ENCODE results near the gene CRABP2.

DNA sequence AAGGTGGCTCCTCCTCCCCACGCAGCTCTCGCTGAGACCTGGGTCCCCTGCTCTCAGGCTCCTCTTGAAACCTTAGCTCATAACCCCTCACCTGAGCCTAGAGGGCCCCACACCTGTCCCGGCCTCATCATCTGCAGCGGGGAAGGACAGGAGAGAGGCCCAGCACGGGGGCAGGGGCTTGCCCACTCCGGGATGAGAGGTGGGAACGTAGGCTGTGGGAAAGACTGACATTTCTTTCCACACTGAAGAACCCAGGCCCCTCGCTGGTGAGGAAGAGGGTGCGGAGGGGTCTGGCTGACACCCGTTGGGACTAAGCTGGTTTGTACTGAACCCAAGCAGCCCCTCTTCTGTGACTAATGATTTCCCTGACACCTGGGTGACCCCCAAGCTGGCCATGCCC is 14.2 kb downstream of the CRABP2 start:
- TF ChIP-seq POLR2A (IDR thresholded peaks at IDR 0.05; ENCODE audit: low read depth, low read length) (no peak), SPI1 (IDR thresholded peaks at IDR 0.05; ENCODE audit: low read depth, low read length) (no peak)
